GM19025 (cell line): Measurements from ENCODE around the gene CD82.

ENCODE experiments used
- ATAC-seq: cut with Tn5 transposase; IDR thresholded peaks from one replicate; pipeline ENCODE4 v1.9.1; 2021; ENCODE audit warnings: mild to moderate bottlenecking, low read depth, moderate library complexity; ENCODE audit not compliant: unreplicated experiment

The CD82 gene

GRCh38 chr11:44565211-44565952 is at the start of gene CD82:
Gene CD82, plus strand, starts transcription at chr11:44565663. Its CDS starts 29,000 bp downstream, at chr11:44594663.
- ATAC-seq = peak; percentile 73

GRCh38 chr11:44516688-44517507 is 48.6 kb upstream of the CD82 start:
- no peak for ATAC-seq

GRCh38 chr11:44517541-44517940 is 47.9 kb upstream of the CD82 start:
- no peak for ATAC-seq

- no peak for ATAC-seq
Measured at GRCh38 chr11:44518968-44519550, 46.4 kb upstream of the CD82 start.

GRCh38 chr11:44519989-44520737 is 45.3 kb upstream of the CD82 start:
- ATAC-seq = no peak

- ATAC-seq = no peak
Measured at GRCh38 chr11:44521148-44521547, 44.3 kb upstream of the CD82 start.

- no peak for ATAC-seq
Measured at GRCh38 chr11:44522294-44522693, 43.2 kb upstream of the CD82 start.

- ATAC-seq = no peak
Measured at GRCh38 chr11:44524346-44524745, 41.1 kb upstream of the CD82 start.

GRCh38 chr11:44524751-44525201 is 40.7 kb upstream of the CD82 start:
- ATAC-seq = no peak

GRCh38 chr11:44525473-44526252 is 39.8 kb upstream of the CD82 start:
- ATAC-seq = no peak

GRCh38 chr11:44526438-44526837 is 39.0 kb upstream of the CD82 start:
- no peak for ATAC-seq

- no peak for ATAC-seq
Measured at GRCh38 chr11:44527476-44527875, 38.0 kb upstream of the CD82 start.

- no peak for ATAC-seq
Measured at GRCh38 chr11:44528103-44528502, 37.4 kb upstream of the CD82 start.

- ATAC-seq = no peak
Measured at GRCh38 chr11:44528581-44528980, 36.9 kb upstream of the CD82 start.

GRCh38 chr11:44529895-44530412 is 35.5 kb upstream of the CD82 start:
- no peak for ATAC-seq

- no peak for ATAC-seq
Measured at GRCh38 chr11:44530413-44531115, 34.9 kb upstream of the CD82 start.

GRCh38 chr11:44531116-44531504 is 34.4 kb upstream of the CD82 start:
- no peak for ATAC-seq

- no peak for ATAC-seq
Measured at GRCh38 chr11:44531636-44532035, 33.8 kb upstream of the CD82 start.

GRCh38 chr11:44532809-44533208 is 32.7 kb upstream of the CD82 start:
- no peak for ATAC-seq
